Endometrial microvascular endothelial cells (primary cell): Measurements from ENCODE around the gene IQGAP3. TPM values are rescaled to one million over a fixed set of nuclear protein-coding genes. Genes with fewer than 3 reads are reported as not detected.

ENCODE experiments used
- in situ Hi-C: cut with HindIII; loops from 2 replicates; pipeline ENCODE4 v1.10.0; 2017; ENCODE audit warnings: low sequenced_read_pairs, low pct_unique_long_range_greater_than_20kb; ENCODE audit errors: inconsistent ontology term
- total RNA-seq: library from RNA; depleted of rRNA; stranded (reverse); fragments of >200 nt; gene quantifications from one replicate; pipeline ENCODE4 v1.2.3, GENCODE V29; 2015; ENCODE audit errors: inconsistent ontology term

The IQGAP3 gene
- total RNA-seq, 1 donor from 2014 or later = 39.4 TPM

DNA sequence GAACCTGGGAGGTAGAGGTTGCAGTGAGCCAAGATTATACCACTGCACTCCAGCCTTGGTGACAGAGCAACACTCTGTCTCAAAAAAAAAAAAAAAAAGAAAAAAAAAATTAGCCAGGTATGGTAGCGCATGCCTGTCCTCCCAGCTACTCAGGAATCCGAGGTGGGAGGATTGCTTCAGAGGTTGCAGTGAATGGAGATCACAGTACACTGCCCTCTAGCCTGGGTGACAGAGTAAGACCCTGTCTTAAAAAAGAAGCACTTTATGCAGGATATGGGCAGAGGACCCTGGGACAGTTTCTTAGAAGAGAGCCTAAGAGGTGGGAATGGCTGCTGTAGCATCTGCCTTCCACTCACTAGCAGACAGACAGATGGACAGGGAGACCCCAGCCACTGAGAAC, 23.0 kb downstream of the IQGAP3 start:
- in situ Hi-C loops = no loop called here

DNA sequence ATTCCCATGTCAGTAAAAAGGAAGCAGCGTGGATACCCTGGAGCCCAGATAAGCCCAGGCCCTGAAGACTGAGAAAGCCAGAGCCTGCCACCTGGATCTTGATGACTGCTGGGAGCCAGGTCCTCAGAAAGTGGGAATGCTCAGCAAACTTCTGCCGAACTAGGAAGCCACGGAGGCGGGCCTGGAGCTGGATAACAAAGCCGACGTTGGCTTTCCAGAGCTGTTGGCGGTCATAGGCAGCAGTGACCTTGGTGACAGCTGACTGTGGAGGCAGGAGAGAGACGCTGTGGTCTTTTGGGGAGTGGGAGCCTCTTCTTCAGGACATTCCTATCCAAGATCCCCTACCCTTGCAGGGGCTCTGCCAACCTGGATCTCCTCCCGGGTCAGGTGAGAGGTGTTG, 24.4 kb downstream of the IQGAP3 start:
- in situ Hi-C loops = no loop called here

DNA sequence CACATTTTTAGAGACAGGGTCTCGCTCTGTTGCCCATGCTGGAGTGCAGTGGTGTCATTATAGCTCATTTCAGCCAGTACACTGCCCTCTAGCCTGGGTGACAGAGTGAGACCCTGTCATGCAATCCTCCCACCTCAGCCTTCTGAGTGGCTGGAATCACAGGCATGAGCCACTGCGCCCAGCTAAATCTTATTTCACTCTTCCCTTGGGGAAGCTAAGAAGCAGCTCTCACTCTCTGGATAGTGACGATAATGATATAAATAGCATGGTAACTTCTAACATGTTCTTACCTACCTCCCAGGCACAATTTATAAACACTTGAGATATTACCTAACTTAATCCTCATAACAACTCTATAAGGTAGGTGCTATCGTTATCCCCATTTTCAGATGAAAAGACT, 24.9 kb downstream of the IQGAP3 start:
- in situ Hi-C loops = no loop called here

DNA sequence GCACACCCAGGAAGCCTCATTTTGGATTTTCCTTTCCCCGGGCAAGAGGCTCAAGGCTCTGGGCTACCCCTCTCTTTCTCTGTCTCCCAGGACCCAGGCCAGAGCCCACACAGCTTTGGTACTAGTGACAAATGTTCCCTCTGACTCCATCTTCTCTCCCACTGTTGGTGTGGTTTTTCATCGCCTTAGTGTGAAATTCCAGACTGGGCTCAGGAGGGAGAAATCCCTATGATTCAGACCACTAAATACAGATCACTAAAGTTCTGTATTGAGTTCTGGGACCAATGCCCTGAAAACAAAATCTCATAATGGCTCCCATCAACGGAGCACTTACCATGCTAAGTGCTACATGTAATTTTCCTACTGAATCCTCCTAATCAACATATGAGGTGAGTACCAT, 26.1 kb downstream of the IQGAP3 start:
- in situ Hi-C loops = no loop called here

DNA sequence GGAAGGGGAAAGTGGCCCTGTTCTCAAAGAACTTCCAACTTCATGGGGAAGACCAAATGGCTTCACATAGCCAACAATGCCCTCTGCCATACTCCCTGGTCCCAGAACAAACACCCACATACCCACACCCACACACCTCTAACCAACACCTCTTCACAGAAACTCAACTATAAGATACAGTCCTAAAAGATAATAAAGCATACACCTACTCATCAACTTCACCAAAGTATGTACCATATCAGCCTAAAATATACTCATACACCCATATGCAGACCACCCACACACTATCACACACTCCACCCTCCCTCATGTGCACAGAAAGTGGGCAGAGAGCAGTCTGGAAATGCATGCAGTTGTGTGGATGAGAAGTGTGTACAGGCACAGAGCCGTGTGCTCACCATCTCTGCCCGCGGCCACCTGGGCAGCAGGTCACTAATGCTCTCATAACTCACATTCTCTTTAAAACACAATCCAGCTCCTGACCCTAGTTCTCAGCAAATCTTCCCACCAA, 27.7 kb downstream of the IQGAP3 start:
- in situ Hi-C loops = no loop called here

DNA sequence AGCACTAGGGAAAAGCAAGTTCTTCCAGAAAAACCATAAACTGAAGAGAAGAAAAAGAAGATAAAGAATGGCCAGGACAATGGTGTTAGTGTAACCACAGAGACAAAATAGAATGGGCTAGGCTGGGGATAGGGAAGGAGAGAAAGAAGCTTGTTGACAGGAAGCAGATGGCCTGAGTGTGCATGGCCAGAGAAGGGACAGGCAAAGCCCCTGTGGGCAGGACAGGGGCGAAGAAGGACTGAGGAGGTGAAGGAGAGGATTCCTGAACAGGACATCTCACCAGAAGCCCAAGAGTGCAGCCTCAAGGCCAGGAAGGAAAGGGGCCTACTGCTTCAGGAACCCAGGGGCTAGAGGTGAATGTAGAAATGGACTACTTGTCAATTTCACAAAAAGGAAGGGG, 29.3 kb downstream of the IQGAP3 start:
- in situ Hi-C loops = no loop called here

DNA sequence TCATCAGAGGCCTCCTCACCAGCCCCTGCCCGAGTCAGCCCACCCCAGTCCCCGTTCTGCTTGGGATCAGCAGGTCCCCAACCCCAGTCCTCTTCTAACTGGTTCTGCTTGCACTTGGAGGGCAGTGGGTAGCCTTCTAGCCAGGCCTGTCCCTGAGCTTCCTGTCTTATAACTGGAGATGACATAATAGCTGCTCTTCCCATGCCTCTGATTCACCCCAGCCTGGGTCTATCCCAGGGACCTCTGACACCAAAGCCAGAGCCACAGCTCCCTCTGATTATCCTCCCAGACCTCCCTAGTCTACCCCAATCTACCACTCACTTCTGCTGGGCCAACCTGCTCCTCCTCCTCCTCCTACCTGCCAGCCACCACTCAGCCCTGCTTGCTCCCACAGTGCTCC, 31.4 kb downstream of the IQGAP3 start:
- in situ Hi-C loops = no loop called here

DNA sequence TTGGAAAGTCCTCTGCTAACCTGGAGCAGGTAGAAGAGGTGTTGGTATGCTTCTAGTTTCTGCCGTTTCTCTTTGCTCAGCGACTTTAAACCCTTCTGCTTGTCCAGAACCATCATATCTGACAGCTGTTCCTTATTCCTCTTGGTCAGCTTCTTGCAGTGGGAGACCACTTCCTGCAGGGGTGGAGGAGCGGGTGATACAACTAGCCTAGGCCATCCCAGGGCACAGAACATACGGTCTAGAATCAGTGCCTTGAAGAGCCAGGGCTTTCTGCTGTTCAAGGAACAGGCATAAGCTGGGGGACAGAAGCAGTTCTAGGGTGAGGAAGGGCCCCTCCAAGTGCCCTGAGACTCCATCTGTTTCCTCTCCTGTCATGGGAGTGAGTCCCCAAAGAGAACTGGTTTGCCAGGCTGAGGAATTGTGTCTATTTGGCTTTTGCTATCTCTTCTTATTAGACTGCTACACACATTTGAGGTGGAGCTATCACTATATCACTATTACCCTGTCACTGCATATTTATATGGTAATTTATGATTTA, 32.5 kb downstream of the IQGAP3 start:
- in situ Hi-C loops = no loop called here

DNA sequence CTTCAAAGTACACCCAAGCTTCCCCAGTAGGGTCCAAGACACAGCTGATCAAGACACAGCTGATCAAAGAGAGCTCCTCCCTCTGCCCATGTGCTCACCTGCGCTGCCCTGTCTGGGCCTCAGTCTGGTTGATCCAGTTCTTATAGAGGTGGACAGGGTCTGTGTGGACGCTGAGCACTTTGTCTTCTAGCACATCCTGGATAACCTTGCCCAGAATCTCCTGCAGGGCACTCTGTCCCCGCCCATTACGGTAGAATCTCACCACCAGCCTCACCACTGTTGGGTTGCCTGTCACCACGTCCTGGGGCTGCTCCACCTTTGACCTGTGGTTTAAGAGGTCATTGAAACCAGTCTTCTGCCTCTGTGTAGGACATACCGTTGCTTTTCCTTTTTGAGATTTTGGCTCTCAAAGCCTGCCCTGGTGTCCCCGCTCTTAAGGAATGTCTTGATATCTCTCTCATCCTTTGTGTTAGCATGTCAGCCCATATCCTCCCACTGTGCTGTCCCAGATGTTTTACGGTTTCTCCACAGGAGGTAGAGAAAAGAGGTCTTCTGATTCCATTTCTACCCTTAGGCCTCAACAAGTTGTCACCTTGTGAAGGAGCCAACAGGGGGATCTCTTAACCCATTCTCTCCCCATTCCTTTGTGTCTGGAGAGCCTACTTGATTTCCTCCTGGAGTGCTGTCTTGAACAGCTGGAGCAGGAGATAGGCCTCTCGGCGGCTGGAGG, 33.5 kb downstream of the IQGAP3 start:
- in situ Hi-C loops = no loop called here

DNA sequence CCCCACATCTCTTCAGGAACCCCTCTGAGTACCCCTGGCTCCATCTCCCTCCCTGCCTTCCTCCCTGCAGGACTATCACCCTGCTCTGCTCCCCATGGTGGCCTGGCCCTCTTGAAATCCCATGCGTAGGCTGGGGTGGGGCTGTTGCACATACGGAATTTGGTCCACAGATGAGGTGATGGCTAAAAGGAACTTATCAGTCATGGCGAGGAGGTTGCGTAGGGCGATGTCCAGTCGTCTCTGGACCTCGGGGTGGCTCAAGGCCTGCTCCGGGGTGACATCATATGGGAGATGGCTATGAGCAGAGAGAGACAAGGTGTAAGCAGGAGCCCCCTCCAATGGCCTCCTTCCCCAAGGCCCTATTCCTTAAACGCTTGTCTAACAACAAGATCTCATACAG, 35.3 kb downstream of the IQGAP3 start:
- in situ Hi-C loops = no loop called here

DNA sequence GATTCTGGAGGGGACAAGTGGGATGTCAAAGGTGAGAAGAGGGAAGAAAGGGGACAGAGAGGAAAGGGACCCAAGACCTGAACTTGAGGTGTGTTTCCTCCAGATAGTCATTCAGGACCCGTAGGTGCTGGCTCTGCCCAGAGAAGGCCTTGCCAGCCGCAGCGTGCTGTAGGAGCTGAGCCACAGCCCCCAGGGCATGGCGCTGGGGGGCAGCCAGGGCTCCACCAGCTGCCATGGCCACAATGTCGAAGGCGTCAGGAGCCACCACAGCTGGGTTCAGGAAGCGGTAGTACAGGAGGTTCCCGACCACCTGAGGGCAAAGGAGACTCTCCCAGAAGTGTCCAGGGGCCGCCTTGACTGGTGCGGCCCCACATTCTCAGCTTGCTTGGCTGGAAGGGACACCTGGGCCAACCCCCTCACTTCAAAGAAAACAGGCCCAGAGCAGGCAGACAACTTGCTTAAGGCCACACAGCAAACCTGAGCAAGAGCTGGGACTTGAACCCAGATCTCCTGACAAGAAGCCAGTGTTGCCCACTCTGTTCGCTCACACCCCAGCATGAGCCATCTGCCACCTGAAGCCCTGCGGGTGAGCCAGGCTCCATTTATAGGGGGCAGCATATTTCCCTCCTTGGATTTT, 37.8 kb downstream of the IQGAP3 start:
- in situ Hi-C loops = no loop called here

DNA sequence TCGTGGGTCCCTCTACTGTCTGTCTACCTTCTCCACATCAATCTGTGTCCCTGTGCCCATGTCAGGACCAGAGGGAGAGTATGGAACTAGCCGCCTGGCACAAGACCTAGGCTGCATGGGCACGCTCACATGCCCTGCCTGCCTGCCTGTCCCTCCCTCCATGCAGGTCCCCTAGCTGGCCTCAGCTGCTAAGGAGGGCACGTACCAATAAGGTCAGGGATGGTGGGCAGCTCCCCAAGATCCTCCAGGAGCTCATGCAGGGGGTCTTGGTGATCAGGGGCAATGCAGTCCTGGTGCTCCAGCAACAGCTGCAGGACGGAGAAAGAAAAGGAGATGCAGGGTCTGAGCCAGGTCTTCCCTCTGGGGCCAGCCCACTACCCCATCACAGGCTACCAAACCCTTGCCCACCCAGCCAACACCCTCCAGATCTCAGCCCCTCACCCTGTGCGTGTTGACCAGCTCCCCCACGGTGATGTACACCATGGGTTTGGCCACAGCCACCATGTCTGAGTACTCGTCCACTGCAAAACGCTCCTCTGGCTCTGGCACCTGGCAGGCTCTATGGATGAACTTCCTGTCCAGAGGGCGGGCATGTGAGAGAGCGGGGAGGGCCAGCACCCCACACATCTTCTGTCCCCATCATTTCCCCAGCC, 38.7 kb downstream of the IQGAP3 start:
- in situ Hi-C loops = no loop called here

DNA sequence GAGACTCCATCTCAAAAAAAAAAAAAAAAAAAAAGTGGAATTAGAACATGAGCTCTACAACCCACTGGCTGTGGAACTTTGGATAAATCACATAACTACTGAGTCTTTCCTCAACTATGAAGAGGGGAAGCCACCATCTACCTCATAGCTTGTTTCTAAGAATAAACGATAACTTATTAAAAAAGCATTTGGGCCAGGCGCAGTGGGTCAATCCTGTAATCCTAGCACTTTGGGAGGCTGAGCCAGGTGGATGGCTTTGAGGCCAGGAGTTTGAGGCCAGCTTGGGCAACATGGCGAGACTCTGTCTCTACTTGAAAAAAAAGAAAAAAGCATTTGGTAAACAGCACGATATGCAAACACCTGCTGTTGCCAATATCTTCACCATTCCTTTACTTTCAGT, 40.0 kb downstream of the IQGAP3 start:
- in situ Hi-C loops = no loop called here

DNA sequence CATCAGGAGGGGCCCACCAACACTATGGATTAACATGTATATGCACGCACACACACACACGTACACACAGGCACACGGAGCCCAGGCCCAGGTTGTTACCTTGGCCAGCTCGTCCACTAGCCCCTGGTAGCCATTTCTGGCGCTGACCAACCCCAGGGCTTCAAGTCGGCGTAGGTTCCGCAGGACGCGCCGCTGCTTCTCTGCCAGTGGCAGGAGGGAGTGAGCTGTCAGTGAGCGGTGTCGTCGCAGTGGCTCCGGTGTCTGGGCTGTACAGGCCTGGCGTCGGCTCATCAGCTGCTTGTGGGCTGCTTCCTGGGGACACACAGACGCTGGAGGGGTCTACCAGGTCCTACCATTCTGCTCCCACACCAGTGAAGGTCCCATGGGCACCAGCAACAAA, 42.4 kb downstream of the IQGAP3 start:
- in situ Hi-C loops = no loop called here

DNA sequence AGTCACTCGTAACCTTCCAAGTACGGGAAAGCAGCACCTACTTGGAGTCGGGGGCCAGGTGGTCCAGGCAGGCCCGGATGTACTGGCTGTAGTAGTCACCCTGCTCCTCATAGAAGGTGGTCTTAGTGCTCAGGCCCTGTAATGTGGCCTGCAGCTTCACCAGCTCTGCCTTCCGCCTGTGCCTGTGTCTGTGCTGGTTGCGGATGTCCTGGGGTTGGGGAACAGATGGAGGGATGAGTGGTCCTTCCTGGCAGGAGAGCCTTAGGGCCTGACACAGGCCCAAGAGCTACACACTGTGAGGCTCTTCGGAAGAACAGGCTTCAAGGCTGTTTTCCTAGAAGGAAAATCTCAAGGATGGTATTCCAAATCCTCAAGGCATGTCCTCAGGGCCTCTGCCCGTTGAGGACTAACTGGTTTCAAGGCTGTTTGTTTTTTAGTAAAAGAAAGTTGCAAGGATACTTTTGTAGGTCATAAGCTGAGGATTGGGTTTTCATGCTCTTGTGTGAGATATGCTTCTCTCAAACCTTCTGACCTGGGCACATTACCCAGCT, 43.4 kb downstream of the IQGAP3 start:
- in situ Hi-C loops = no loop called here

DNA sequence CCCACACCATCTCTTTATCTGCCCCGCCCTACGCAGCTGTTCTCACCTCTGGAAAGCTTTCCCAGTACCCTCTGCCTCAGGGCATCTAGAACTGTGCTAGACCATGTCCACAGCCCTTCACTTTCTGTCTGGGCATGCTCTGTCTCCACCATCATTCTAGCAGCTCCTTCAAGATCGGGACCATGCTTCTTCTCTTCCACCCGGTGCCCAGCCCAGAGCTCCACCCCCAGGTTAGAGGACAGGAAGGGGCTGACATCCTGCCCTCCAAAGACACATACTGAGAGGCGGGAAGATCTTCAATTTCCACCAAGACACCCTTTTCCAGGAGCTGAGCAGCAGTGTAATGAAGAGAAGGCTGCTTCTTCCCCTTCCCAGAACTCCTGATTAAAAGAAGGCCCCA, 44.1 kb downstream of the IQGAP3 start:
- in situ Hi-C loops = no loop called here

DNA sequence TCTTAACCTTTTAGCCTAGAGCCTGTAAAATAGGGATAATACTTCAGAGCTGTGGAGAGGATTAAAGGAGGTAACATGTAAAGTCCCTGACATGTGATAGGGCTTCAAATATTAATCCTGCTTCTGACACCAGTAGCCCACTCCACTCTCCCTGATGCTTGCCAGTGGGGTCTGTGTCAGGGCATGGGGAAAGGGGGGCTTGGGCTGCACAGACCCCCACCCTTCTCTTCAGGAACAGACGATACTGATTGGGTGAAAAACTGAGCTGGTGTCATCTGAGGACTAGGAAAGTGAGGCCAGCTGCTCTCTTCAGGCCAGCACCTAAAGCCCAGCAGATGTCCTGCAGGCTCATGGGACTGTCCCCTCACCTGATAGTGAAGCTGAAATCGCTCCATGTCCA, 44.8 kb downstream of the IQGAP3 start:
- in situ Hi-C loops = no loop called here

DNA sequence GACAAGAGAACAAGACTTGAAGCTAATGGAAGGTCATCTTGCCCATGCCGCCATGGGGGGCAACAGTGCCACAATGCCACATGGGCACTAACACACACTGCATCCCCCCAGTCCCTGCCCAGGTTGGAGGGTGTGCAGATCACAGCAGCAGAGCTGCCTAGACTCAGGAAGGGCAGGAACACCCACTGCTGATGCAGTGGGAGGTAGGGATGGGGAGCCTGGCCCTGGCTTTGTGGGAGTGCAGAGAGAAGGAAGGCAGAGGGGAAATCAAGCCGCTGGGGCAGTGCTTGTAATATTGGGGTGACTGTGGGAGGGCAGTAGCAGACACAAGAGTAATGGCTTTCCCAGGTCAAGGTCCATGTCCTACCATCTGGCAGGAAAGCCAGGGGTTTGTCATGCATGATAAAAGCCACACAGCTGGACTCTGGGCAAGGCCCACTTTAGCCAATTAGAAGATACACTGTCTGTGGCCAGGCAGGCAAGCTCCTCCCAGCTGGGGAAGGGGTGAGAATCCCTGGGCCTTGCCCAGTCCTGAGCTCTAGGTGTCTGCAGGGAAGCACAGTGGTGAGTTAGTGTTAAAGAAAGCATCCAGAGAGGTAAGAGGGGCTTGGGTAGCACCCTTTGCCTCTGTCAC, 46.4 kb downstream of the IQGAP3 start:
- in situ Hi-C loops = no loop called here

DNA sequence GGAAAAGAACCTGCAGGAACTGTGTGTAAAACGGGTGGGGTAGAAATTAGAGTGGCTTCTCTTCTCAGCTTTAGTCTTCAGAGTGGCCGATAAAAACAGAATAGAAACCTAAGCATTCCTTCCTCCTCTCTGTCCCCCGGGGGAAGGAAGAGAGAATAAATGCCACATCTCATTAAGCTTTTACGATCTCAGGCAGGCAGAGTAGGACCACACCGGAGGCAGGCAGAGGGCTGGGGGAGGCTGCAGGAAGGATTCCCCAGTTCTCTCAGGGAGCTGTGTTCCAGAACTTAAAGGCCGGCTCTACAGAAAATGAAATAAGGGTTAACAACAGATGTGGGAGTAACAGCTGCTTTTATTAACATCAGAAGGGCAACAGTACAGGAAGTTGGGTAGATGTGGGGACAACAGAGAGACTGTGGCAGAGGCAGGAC, 47.3 kb downstream of the IQGAP3 start:
- in situ Hi-C loops = no loop called here
